NOMO-1 treated with DMSO at 0.1 percent for 48 hours (cell line): ENCODE results near the gene PRKCA.
"Not testable (repeated sequence)": the region's sequence is repeated elsewhere in the genome, so short reads cannot be mapped to it uniquely, and the experiment has no call there.

ENCODE experiments used
- DNase-seq: peaks from one replicate; lab custom pipeline; 2025; ENCODE audit not compliant: unreplicated experiment; lab: John Stamatoyannopoulos, UW

Gene PRKCA

DNA sequence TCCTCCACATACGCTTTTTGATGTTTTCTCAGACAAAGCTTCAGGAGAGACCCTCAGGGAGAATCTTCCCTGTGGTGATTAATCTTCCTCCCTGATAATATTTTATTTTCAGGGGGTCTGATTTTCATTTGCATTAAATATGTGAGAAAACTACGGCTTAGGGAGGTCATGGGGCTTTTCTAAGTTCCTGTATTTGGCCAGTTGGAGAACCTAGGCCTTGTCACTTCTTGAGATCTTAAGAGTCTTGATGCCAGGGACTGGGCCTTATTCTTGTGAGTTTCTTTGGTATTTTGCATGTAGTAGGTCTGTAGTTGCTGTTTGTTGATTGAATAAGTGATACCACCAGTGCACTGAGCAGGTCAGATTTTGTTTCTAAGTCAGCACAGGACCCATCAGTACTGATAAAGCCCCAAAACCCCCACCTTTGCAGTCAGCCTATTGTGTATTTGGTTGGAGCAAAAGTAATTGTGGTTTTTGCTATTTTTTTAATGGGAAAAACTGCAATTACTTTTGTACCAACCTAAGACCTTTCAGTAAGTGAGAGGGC, 130.1 kb downstream of the PRKCA start:
- DNase-seq, result no peak

DNA sequence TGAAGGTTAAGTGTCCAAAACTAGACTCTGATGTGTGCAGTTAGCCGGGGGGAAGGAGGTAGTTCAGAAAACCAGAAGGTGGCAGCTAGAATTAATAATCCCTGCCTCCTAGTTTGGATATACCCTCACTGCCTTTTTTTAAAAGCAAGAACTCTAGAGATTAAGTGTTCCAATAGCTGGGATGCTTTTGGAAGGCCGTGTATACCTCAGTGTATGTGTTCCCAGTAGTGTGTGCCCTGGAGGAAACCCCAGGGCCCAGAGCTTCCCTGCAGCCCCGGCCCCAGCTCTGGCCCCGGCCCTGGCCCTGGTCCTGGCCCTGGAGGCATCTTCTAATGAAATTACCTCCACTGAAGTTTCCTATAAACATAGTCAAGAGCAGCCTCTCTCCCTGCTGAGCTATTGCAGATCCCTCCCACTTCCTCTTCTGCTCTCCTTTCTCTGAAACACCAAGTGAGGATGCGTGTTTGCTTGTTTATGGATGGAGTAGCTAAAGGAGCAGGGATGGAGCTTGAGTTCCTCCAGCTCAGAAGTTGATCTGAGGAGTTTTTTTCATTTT, 130.7 kb downstream of the PRKCA start:
- DNase-seq, result peak; percentile 47

DNA sequence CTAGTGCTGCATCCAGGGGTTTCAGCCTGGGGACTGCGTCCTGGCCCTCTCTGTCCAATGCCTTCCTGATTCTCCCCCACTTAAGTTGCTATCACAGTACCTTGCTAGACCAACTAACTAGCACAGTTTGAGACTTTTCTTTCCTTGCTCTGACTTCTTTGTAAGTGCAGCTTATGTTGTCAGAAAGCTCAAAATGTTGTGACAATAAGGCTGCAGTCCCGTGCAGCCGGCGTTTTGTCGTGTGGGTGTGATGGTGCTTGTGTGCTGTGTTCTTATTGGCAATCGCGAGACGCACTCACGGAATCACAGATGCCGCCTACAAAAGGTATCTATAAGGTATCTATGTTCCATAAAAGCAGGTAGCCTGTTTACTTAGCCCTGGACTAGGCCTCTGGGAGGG, 132.8 kb downstream of the PRKCA start:
- no peak for DNase-seq

- DNase-seq, result no peak
These were observed 134.2 kb downstream of the PRKCA start for GRCh38 chr17:66436631-66437030.

DNA sequence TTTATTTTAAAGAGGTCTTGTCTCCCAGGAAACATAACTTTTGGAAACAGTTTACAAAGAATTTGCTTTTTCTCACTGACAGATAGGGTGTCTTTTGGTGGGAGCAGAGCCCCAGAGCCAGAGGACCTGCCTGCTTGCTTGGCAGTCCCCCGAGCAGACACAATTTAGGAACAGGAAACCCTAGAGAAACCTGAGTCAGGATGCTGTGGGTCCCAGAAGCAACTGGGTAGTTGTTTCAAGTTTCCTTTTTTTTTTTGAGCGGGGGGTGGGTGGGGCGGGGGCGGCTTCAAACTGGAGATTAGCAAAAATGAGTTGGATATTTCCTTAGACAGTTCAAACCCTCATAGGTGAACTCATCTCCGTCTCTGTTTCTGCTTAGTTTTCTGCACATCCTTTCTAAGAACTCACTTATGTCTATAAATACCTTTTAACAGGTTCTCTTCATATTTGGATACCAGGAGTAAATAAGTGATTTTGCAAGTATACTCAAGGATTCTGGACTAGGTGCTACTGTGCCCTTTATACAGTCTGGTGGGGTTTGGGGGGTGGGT, 135.1 kb downstream of the PRKCA start:
- no peak for DNase-seq

GRCh38 chr17:66438101-66438500, 135.7 kb downstream of the PRKCA start:
- peak; percentile 58 for DNase-seq

GRCh38 chr17:66441101-66441661, 138.8 kb downstream of the PRKCA start:
- DNase-seq, result peak; percentile 77

DNA sequence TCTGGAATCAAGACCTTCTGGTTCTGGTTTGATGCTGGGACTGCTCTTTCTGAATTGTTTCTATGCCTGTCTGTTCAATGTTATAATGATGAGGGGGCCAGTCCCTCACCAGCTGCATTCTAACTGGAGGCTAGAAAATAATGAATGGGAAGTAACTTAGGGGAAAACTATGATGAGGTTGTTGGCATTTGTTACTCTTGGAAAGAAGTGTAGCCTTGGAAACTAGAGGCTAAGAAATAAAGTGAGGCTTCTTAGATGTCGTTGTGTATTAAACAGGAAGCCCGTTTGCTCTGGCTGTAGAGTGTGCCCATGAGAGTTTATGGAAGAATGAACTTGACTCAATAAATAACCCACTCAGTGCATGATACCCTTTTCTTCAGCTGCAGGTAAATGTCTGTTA, 140.8 kb downstream of the PRKCA start:
- no peak for DNase-seq

DNA sequence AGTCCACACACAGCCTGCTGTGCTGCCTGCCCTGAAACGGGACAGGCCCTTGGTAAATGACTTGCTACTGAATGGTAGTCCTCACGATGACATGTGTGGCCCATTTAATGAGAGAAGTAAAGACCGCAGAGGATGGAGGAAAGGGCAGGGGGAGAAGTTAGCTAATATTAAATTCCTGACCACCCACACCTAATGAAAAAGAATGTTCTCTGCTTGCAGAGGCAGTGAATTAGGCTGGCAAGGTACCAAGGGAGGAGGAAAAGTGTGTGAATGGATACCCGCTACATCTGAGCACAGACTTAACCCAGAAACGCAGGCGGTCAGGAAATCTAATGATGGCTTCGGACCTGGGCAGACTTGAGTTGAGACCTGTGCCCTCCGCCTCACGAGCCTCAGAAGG, 141.2 kb downstream of the PRKCA start:
- DNase-seq, result no peak

DNA sequence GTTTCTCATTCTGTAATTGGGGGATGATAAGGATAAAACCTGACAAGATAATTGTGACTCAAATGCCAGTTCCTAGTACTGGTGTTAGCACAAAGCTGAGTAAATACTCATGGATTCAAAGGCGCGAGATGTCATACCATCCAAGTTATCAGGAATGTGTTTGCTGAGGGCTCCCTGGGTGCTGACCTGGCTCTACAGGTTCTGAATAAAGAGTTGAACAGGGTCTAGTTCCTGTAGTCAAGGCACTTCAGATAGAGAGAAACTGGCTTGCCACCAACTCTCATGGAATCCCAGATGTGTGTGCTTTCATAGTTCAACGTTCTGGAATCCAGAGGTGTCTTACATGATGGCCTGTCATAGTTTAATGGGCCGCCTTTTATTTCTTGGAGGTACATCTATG, 141.6 kb downstream of the PRKCA start:
- no peak for DNase-seq

DNA sequence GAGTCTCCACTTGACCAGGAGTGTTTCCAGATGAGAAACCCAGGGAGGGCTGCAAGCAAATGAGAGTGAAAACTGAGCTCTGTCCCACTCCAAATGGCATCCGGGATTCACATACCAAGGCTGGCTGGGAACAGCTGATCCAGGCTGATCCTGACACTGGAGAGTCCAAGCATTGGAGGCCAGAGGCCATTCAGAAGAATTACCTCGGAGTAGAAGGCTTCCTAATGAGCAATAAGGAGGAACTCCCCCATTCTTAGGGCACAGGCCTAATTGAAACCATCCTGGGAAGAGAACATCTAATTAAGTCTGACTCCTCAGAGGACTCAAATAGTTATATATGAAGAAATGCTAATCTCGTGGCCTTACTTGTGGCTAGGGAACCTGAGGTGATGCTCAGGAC, 142.8 kb downstream of the PRKCA start:
- no peak for DNase-seq

- no peak for DNase-seq
These were observed 144.0 kb downstream of the PRKCA start for GRCh38 chr17:66446419-66446818.

GRCh38 chr17:66447159-66447558, 144.7 kb downstream of the PRKCA start:
- DNase-seq, result no peak

- no peak for DNase-seq
These were observed 145.7 kb downstream of the PRKCA start for GRCh38 chr17:66448026-66448639.

DNA sequence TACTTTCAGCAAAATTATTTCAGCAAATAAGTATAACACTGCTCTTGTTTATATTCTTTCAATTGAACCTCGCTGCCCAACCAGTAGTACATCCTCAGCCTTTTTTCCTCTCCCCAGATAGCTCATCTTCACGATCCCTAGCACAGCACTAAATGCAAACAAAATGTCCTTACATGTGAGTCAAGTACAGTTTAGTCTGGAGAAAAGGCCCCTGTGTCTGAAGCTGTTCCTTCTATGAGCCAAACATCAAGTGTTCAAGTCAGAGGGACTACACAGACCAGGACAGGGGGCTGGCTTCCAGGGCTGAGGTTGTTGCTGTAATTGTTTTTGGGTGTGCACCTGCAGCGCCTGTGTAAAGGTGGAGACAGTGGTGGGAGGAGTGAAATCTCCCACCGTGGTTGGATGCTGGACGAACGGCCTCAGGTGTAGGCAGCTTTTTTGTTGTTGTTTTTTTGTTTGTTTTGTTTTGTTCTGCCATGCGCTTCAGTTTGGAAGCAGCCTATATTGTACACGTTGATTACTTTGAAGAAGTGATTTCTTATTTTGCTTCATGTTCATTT, 147.1 kb downstream of the PRKCA start:
- no peak for DNase-seq

DNA sequence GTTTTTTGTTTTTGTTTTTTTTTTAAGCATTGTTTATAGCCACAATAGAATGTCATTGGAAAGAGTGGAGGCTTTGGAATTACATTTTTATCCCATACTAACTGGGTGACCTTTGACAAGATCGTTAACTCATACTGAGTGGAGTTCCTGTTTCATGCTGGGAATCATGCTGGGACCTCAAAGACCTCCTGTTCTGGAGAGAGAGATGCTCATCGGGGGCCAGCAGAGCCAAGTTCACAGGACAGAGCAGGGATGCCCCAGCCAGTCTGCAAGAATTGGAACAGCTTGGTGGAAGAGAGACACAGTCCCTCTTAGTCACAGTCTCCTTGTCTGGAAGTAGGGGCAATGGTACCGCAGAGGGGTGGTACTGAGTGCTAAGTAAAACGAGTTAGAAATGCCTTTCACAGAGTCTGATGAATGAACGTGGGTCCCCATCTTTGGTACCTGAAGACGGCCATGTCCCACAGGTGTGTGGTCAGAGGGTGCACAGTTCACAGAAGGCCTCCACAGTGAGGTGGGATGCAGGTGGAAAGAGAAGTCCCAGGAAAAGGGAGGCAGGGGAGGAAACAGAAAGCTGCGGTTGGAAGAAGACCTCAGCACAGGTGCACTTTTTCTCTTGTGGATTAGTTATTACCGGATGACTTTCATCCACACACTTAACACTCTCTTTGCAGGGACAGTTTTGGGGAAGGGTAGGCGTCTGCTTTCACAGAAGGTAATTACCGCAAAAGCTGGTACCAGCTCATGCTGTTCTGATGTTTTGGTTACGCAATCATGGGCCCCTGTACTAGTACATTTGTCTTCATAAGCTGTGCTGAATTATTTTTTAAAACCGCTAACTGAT, 147.8 kb downstream of the PRKCA start:
- DNase-seq, result no peak

GRCh38 chr17:66450852-66451158, 148.4 kb downstream of the PRKCA start:
- DNase-seq, result no peak

DNA sequence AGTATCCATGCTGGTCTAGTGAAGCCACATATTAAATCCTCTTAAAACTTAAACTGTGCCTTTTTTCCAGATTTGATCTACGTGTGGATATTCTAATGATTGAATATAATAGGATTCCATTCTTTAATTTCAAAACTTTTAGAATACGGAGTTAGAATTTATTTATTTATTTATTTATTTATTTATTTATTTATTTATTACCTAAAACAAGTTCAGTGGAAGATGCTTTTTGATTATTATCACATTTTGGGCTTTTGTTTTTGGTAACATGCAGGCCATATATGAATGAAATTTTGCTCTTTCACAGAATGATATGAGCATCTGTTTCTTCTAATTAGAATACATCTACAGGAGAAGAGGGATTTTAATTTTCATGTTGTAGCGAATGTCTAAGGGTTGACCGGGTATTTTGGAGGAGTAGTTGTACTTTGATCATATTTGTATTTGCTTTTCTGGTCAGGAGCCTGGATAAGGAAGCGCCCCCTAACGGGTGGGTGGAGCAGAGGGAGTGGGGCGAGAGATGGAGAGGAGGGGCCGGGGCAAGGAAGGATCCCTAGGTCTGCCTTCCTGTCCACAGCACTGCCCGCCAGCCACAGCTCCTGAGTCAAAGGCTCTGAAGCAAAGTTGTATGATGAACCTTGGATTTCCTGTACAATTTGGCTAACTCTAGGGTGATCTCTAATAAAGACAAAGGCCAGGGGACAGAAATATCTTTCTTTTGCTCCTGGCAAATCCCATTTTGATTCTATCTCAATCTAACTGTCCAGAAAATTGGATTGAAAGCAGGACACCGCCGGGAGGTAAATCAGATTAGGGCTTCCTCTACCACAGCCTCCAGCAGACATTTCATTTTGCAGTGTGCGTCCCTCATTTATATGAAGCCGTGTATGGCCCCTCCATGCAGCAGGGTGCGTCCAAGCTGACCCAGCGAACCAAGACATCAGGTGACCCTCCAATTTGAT, 149.1 kb downstream of the PRKCA start:
- DNase-seq, result no peak

DNA sequence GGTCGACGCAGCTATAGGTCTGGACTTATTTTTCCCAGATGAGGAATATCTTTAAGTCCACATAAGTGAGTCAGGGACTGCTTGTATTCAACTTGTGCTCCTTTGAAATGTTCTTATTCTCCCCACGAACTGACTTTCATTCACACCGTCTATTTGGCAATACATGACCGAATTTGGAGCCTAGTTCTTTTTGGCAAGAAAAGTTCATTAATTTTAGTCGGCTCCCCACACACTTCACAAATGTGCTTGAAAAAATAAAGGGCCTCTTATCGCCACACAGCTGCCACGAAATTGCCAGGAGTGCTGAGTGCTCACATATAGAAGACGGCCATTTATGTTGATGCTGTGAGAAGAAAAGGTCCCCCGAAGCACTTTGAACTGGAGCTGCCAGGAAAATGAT, 152.6 kb downstream of the PRKCA start:
- DNase-seq, result no peak

GRCh38 chr17:66457499-66457898, 155.1 kb downstream of the PRKCA start:
- not testable (repeated sequence) for DNase-seq
